GM19324 (cell line): ENCODE measurements around the gene MYL12A.
A peak's percentile ranks its signal among the peaks of the same experiment; 100 is the strongest.

ENCODE experiments used
- ATAC-seq: cut with Tn5 transposase; IDR thresholded peaks from one replicate; pipeline ENCODE4 v1.9.1; 2021; ENCODE audit warnings: mild to moderate bottlenecking, moderate library complexity; ENCODE audit not compliant: unreplicated experiment, low FRiP score

Gene MYL12A

DNA sequence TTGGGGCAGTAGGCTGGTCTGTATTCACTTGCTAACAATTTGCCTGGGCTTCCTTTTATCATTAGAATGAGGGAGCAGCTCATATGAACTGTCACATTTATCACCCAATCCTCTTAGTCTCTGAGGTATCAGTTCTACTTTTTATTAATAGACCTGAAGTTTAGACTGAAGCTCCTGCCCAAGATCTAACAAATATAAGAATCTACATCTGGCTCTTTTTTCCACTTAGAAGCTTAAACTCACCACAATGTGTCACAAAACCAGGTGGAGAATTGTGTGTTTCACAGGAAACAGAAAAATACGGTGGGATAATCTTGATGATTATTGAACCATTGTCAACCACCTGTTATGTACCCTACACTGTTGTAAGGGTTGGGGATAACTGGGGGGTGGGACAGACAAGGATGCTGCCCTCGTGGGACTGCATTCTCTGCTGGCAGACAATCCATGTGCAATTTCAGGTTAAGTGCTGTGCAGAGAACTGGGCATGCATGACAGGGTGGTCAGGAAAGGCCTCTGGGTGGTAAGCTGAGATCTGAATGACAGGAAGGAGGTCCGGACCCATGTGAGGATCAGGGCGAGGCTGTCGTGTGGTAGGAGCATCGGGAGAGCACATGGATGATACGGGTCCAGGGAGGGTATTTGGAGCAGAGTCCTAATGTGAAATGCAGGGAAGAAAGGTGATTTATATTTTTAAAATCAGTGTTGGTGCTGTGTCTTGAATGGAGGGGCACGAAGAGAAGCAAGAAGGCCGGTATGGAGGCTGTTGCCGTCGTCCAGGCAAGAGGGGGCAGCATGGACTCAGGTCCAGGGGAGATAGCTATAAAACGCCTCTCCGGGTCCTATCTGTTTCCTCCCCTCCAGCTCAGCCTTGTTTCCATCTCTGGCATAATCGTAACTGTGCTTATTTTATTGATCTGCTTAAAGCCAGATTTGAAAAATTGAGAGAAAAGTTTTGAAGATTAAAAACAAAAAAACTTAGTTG lies 31.9 kb downstream of the MYL12A start:
- no peak for ATAC-seq

- no peak for ATAC-seq
Observed at GRCh38 chr18:3281456-3282400, 34.1 kb downstream of the MYL12A start.

DNA sequence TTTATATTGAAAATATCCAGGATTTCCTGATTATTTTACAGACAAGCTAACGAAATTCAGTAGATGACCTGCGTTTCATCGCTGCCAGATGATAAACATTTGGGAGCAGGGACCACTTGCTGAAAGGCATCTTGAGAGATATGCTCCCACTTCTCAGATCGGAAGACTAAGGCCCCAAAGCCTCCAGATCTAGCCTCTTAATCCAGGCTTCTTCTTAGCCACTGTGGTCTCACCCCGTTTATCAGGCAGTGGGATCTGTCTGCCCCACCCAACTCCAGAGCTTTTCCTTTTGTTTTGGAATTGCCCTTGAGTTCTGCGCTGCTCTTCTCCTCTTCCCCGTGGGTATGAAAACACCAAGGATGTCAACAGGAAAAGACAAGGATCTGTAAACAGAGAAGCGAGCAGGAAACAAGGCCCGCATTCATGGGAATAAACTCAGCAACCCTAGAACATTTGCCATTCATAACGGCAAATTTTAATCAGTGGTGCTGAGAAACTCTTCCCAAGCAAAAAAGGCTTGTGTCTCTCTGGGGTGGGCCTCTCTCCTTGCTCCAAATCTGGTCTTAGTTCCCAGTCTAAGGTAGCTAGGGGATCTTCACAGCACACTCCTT lies 35.8 kb downstream of the MYL12A start:
- ATAC-seq = no peak

DNA sequence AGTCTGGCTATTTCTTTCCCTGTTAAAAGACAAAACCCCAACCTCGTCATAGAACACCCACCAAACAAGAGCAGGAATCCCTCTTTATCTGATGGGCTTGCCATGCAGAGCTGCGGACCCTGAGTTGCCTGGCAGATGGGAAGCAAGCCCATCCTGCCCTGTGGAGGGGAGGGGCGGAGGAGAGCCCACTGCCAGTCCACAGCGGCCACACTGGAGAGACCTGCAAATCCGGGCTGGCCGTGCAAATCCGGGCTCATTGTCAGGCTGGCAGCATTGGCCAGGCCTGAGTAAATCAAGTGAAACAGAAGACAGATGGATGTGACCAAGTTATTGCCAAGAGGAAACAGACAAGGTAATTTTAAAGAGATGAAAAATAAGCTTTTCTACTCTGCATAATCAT lies 36.3 kb downstream of the MYL12A start:
- ATAC-seq = no peak

- no peak for ATAC-seq
Observed at GRCh38 chr18:3284501-3284900, 36.9 kb downstream of the MYL12A start.

- ATAC-seq = no peak
Observed at GRCh38 chr18:3286159-3286558, 38.6 kb downstream of the MYL12A start.

- no peak for ATAC-seq
Observed at GRCh38 chr18:3293196-3293951, 45.8 kb downstream of the MYL12A start.

GRCh38 chr18:3294435-3295080 lies 47.0 kb downstream of the MYL12A start:
- no peak for ATAC-seq

DNA sequence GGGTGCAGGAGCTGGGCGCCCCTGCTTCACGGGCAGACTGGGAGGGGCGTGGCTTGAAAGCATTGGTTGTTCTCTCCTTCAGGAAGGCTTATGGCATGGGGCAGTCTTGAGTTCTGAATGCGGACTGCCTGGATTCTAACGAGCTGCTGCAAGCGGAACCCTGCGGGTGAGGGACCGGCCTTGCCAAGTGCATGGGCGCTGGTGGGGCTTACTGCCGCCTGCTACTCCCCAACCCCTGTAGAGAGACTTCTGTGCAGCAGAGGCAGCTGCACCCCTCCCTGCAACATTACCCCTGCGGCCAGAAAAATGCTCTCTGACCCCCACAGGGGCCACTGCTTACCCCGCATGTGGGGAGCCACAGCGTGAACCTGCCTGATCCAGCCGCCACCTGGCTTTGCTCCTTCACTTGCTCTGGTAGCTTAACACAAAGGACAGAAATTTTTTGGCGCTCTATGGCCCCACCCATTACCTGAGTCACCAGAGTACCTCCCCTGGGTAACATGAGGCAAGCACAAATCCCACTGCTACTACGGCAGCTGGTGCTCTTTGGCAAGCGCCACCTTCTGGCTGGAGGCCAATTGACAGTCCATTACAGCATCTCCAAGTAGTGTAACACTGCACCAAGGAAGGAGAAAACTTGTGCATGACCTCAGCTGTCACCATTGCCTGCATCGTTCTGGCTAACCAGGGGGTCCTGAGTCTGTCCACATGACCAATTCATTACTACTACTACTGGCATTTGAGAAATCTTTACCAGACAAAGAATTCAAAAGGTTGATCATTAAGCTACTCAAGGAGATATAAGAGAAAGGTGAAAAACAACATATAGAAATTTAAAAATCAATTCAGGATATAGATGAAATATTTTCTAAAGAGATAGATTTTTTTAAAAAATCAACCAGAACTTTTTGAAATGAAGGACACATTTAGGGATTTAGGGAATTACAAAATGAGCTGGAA lies 49.7 kb downstream of the MYL12A start:
- ATAC-seq = peak; percentile 90

DNA sequence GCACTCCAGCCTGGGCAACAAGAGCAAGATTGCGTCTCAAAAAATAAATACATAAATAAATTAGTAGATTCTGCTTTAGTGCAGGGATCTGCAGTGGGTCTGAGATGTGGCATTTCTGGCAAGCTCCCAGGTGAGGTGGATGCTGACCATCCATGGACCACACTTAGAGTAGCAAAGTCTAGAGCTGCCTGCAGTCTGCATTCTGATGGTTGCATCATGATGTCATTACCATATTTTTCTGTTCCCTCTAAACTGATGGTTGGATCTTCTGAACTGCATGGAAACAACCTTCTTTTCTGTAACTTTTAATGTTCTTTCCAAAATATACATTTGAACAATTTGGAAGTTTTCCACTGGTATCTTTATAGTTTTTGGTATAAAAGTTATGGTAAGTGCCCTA lies 57.2 kb downstream of the MYL12A start:
- no peak for ATAC-seq

- no peak for ATAC-seq
Observed at GRCh38 chr18:3305354-3305762, 57.8 kb downstream of the MYL12A start.
